HepG2 (cell line): ENCODE data around the gene TAF6. TPM values are rescaled to one million over a fixed set of nuclear protein-coding genes. Genes with fewer than 3 reads are reported as not detected.

ENCODE experiments used
- ATAC-seq: fragments of 200-7000 bp; cut with Tn5 transposase; 3 replicates; pipeline ENCODE4 v1.9.1; 2020; ENCODE audit warnings: mild to moderate bottlenecking, moderate library complexity
- BruUV-seq: library from RNA; stranded (reverse); fragments of 400-500 nt; replicated peaks from 2 replicates; lab custom pipeline; 2021; lab: Mats Ljungman, UMichigan
- CTCF ChIA-PET: fragments of 300-600 bp; formaldehyde crosslinking; extraction: SDS; loops from one replicate; lab custom pipeline; 2021; ENCODE audit warnings: low total read pairs, inconsistent platforms, low intra/inter-chr PET ratio; lab: Yijun Ruan, JAX
- POLR2A ChIA-PET: fragments of 350-600 bp; sonication (Branson Sonifier 250); formaldehyde crosslinking; loops from one replicate; lab custom pipeline; 2020; ENCODE audit warnings: antibody characterized with exemption, inconsistent platforms; lab: Yijun Ruan, JAX
- DNase-seq: peaks from one replicate; pipeline ENCODE4 v3.0.0-alpha.2; 2015; ENCODE audit warnings: low spot score
- FAIRE-seq: peaks from 3 replicates; lab custom pipeline; 2011; peaks lifted over from hg19 to GRCh38; lab: Jason Lieb, UNC
- H2AFZ ChIP-seq: one replicate; pipeline ENCODE4 v1.6.1; 2011; ENCODE audit warnings: low read length, inconsistent platforms
- H3K27ac ChIP-seq: fragments of 300-600 bp; 3 replicates; pipeline ENCODE4 v1.8.0; 2011; ENCODE audit warnings: mixed run types, mild to moderate bottlenecking, mixed read lengths, low read length, inconsistent platforms; ENCODE audit not compliant: insufficient read depth; ENCODE audit errors: extremely low read length
- H3K27me3 ChIP-seq, 2 experiments: fragments of 200-600 bp in 1 of 2; 2 replicates in 1 of 2; 3 replicates in 1 of 2; pipeline versions ENCODE4 v1.6.0 to v1.8.0; 2011; ENCODE audit warnings: low read length in 2 of 2, mild to moderate bottlenecking in 2 of 2, moderate library complexity in 2 of 2, inconsistent platforms in 1 of 2; ENCODE audit not compliant: insufficient read depth in 2 of 2, control insufficient read depth in 1 of 2
- H3K36me3 ChIP-seq, 2 experiments: fragments of 200-600 bp in 1 of 2; replicated peaks in 1 of 2; 2 replicates in 1 of 2; 3 replicates in 1 of 2; pipeline versions ENCODE4 v1.5.1 to v1.8.0; 2011; ENCODE audit warnings: low read length in 2 of 2, inconsistent platforms in 1 of 2; ENCODE audit not compliant: insufficient read depth in 2 of 2, control insufficient read depth in 1 of 2
- H3K4me1 ChIP-seq: 2 replicates; pipeline ENCODE4 v1.5.1; 2012; ENCODE audit warnings: low read length, inconsistent platforms; ENCODE audit not compliant: insufficient read depth
- H3K4me2 ChIP-seq: 2 replicates; pipeline ENCODE4 v1.6.0; 2011; ENCODE audit warnings: low read depth, low read length, inconsistent platforms
- H3K4me3 ChIP-seq, 3 experiments: fragments of 200-600 bp in 1 of 3; sonication (generic), shearing (Covaris generic) in 1 of 3; replicated peaks in 1 of 3; 2 replicates each; pipeline ENCODE4 v1.5.1; 2011 to 2016; ENCODE audit warnings: low read length in 3 of 3, inconsistent platforms in 2 of 3, low read depth in 2 of 3, mild to moderate bottlenecking in 2 of 3, control low read depth in 1 of 3, mixed read lengths in 1 of 3; ENCODE audit not compliant: insufficient read depth in 1 of 3
- H3K79me2 ChIP-seq: one replicate; pipeline ENCODE4 v1.6.1; 2011; ENCODE audit warnings: low read length, inconsistent platforms; ENCODE audit not compliant: insufficient read depth
- H3K9ac ChIP-seq: 2 replicates; pipeline ENCODE4 v1.6.0; 2011; ENCODE audit warnings: mild to moderate bottlenecking, low read depth, low read length, inconsistent platforms; ENCODE audit not compliant: insufficient read depth
- H3K9me3 ChIP-seq: 2 replicates; pipeline ENCODE4 v1.5.1; 2012; ENCODE audit warnings: mild to moderate bottlenecking, low read length
- H4K20me1 ChIP-seq: 2 replicates; pipeline ENCODE4 v1.6.0; 2011; ENCODE audit warnings: inconsistent platforms, mild to moderate bottlenecking, low read length, moderate library complexity; ENCODE audit not compliant: insufficient read depth
- AGO2 ChIP-seq: fragments of 200-400 bp; formaldehyde crosslinking; optimal IDR thresholded peaks from 2 replicates; pipeline ENCODE3; 2017; ENCODE audit warnings: mild to moderate bottlenecking, low read depth, low read length, moderate library complexity
- BCL6 ChIP-seq: IDR thresholded peaks from 2 replicates; pipeline ENCODE4 v1.6.1; 2016; ENCODE audit warnings: missing genetic modification reagents, missing compliant biosample characterization
- CEBPB ChIP-seq: IDR thresholded peaks from 2 replicates; pipeline ENCODE4 v1.6.1; 2011; ENCODE audit warnings: low read depth, low read length, improper control_type of control experiment, borderline replicate concordance
- CEBPG ChIP-seq: IDR thresholded peaks from 2 replicates; pipeline ENCODE4 v1.6.1; 2016
- DBP ChIP-seq: sonication (generic); formaldehyde crosslinking; IDR thresholded peaks from 2 replicates; pipeline ENCODE4 v1.4.0; 2020; ENCODE audit warnings: missing genetic modification reagents; ENCODE audit errors: not compliant biosample characterization
- E2F5 ChIP-seq: sonication (generic); formaldehyde crosslinking; conservative IDR thresholded peaks from 2 replicates; pipeline ENCODE4 v1.4.0; 2020; ENCODE audit warnings: missing genetic modification reagents
- MIER3 ChIP-seq: IDR thresholded peaks from 2 replicates; pipeline ENCODE4 v1.6.1; 2016; ENCODE audit warnings: missing compliant biosample characterization, borderline replicate concordance
- MXD1 ChIP-seq: sonication (generic); formaldehyde crosslinking; IDR thresholded peaks from 2 replicates; pipeline ENCODE4 v1.4.0; 2020; ENCODE audit warnings: mild to moderate bottlenecking, missing genetic modification reagents
- RCOR2 ChIP-seq: IDR thresholded peaks from 2 replicates; pipeline ENCODE4 v1.6.1; 2016; ENCODE audit warnings: missing biosample characterization, missing genetic modification reagents
- SP1 ChIP-seq, 2 experiments: fragments of 450-650 bp in 1 of 2; sonication (generic) in 1 of 2; formaldehyde crosslinking in 1 of 2; IDR thresholded peaks; 2 replicates each; pipeline versions ENCODE4 v1.4.0 to v1.6.1; 2016 to 2020; ENCODE audit warnings: missing genetic modification reagents in 1 of 2
- STAG1 ChIP-seq: sonication (generic); formaldehyde crosslinking; IDR thresholded peaks from 2 replicates; pipeline ENCODE4 v1.4.0; 2020; ENCODE audit warnings: missing genetic modification reagents
- ZBTB38 ChIP-seq: sonication (generic); formaldehyde crosslinking; IDR thresholded peaks from 2 replicates; pipeline ENCODE4 v1.5.1; 2020; ENCODE audit warnings: mild to moderate bottlenecking, missing genetic modification reagents
- ZNF251 ChIP-seq: sonication (generic); formaldehyde crosslinking; IDR thresholded peaks from 2 replicates; pipeline ENCODE4 v1.9.0; 2021; ENCODE audit warnings: mild to moderate bottlenecking, missing genetic modification reagents
- ZNF513 ChIP-seq: sonication (generic); formaldehyde crosslinking; conservative IDR thresholded peaks from 2 replicates; pipeline ENCODE4 v1.5.0; 2020; ENCODE audit warnings: missing genetic modification reagents
- ZNF564 ChIP-seq: sonication (generic); formaldehyde crosslinking; IDR thresholded peaks from 2 replicates; pipeline ENCODE4 v1.8.1; 2023; ENCODE audit warnings: mild to moderate bottlenecking, missing genetic modification reagents
- ZNF879 ChIP-seq: sonication (generic); formaldehyde crosslinking; IDR thresholded peaks from 2 replicates; pipeline ENCODE4 v1.8.1; 2023; ENCODE audit warnings: missing genetic modification reagents
- WGBS: methylation state at CpG from one replicate; pipeline ENCODE4 v1.1.6; 2017; ENCODE audit warnings: low lambda C conversion rate; 5-methylcytosine and 5-hydroxymethylcytosine counted together
- in situ Hi-C: cut with HindIII; loops from 2 replicates; pipeline ENCODE4 v1.10.0; 2017; ENCODE audit warnings: low pct_unique_long_range_greater_than_20kb; ENCODE audit not compliant: extremely low pct_ligation_motif_present
- intact Hi-C: fragments of 100-400 bp; cut with micrococcal nuclease; formaldehyde crosslinking; loops from one replicate; pipeline ENCODE4 v1.10.0; 2022; ENCODE audit not compliant: unreplicated experiment
- polyA plus RNA-seq, 8 experiments: library from polyadenylated mRNA; depleted of rRNA in 3 of 8; stranded (reverse) in 7 of 8; unstranded in 1 of 8; fragments of >200 nt; fragmentation: Illumina TruSeq in 4 of 8; extraction: Trizol in 4 of 8; gene quantifications; 2 replicates each; pipeline versions ENCODE4 v1.2.1 to v1.2.3, GENCODE V29; 2011 to 2016; ENCODE audit warnings: low read depth in 4 of 8, missing spikeins in 1 of 8, mixed read lengths in 1 of 8; ENCODE audit not compliant: insufficient read depth in 1 of 8
- total RNA-seq, 5 experiments: library from RNA; depleted of rRNA; stranded (reverse); fragments of >200 nt; fragmentation: Illumina TruSeq; extraction: Trizol; gene quantifications; 2 replicates each; pipeline ENCODE4 v1.2.3, GENCODE V29; 2016; ENCODE audit warnings: low read depth in 1 of 5

The TAF6 gene
- total and polyA plus RNA-seq, 2 of the 13 experiments (the other 11 are each of a cell fraction or from before 2014, with no cell fraction given), result 12.9 to 18.8 TPM

- POLR2A ChIA-PET, result interaction anchor here (2.4 kb wide), 1 partner anchor 16 kb away, joined by 12 read pairs; the partner anchor contains the start of genes AP4M1 and MCM7
- H3K79me2 ChIP-seq, result peaks cover 20% of the 10 kb centered on the region
- no peaks in the 10 kb centered on the region for H4K20me1 ChIP-seq
- H3K9ac ChIP-seq, result no peak overlapping the region
- no TSS peak for BruUV-seq
- in situ Hi-C loops, result no loop called here
- CTCF ChIA-PET, result no interaction called here
- peak; percentile 37 for TF ChIP-seq CEBPG (CRISPR knock-in tag)
- no peak for TF ChIP-seq AGO2
- no peak for TF ChIP-seq ZNF513 (CRISPR knock-in tag)
- peak; percentile 73 for TF ChIP-seq BCL6 (CRISPR knock-in tag)
- TF ChIP-seq STAG1 (CRISPR knock-in tag), result no peak
- TF ChIP-seq CEBPB, result 0 out of 2 replicates have a peak, but pooled peaks have one; percentile 41
- no peak for DNase-seq
- H3K4me3 ChIP-seq, result no peak overlapping the region
- H3K27ac ChIP-seq, result no peak overlapping the region
- no peak overlapping the region for H2AFZ ChIP-seq
- H3K9me3 ChIP-seq, result no peaks in the 10 kb centered on the region
- peaks cover 31% of the 10 kb centered on the region for H3K4me1 ChIP-seq
- no peak for ATAC-seq
- no peak overlapping the region for H3K4me2 ChIP-seq
- intact Hi-C loops, result no loop called here
- FAIRE-seq, result no peak
- 19% methylated on average over 3 of the region's 3 CpGs for WGBS
- peaks cover 0 to 3% of the 10 kb centered on the region in 2 experiments; a peak in 3 of 5 replicates for H3K36me3 ChIP-seq
- H3K27me3 ChIP-seq, result no peaks in the 10 kb centered on the region; a peak in 1 of 5 replicates
Measured at GRCh38 chr7:100085515-100085914, 33.6 kb downstream of the TAF6 start.

GRCh38 chr7:100082978-100083377 lies 36.2 kb downstream of the TAF6 start:
- Histone ChIP-seq H2AFZ (no peak overlapping the region), H3K9ac (peak overlapping the region; percentile 24; the same call in 1 of the 2 replicates), H3K79me2 (peaks cover 36% of the 10 kb centered on the region), H3K9me3 (no peaks in the 10 kb centered on the region), H3K27me3 (no peaks in the 10 kb centered on the region; a peak in 1 of 5 replicates), H4K20me1 (peaks cover 17% of the 10 kb centered on the region), H3K4me2 (peak overlapping the region; percentile 65), H3K4me1 (peaks cover 32% of the 10 kb centered on the region), H3K4me3 (no peak overlapping the region), H3K36me3 (peaks cover 0 to 5% of the 10 kb centered on the region in 2 experiments; a peak in 3 of 5 replicates), H3K27ac (peak overlapping the region; percentile 68)
- in situ Hi-C loops, result no loop called here
- 56% methylated on average over 4 of the region's 4 CpGs for WGBS
- no peak for FAIRE-seq
- ATAC-seq, result no peak
- DNase-seq, result no peak
- CTCF ChIA-PET, result no interaction called here
- intact Hi-C loops, result loop anchor here (5.0 kb wide), 1 partner anchor 44 kb away; the partner anchor contains the start of gene MBLAC1
- no TSS peak for BruUV-seq
- POLR2A ChIA-PET, result interaction anchor here (0.6 to 2.1 kb wide), 6 partner anchors 13 to 107 kb away, joined by 3 to 8 read pairs (median 4); partner anchors contain the start of genes AP4M1, AZGP1 and MCM7
- no peak for TF ChIP-seq ZNF879 (CRISPR knock-in tag)
- no peak for TF ChIP-seq E2F5 (CRISPR knock-in tag)
- TF ChIP-seq DBP (CRISPR knock-in tag), result no peak
- TF ChIP-seq MXD1, result no peak
- no peak for TF ChIP-seq SP1 (IDR thresholded peaks at IDR 0.05)
- no peak for TF ChIP-seq SP1 (CRISPR knock-in tag; IDR thresholded peaks at IDR 0.05)
- TF ChIP-seq ZNF564 (CRISPR knock-in tag), result no peak
- no peak for TF ChIP-seq ZBTB38 (CRISPR knock-in tag)
- TF ChIP-seq ZNF251 (CRISPR knock-in tag), result no peak
- TF ChIP-seq RCOR2 (CRISPR knock-in tag), result no peak
- TF ChIP-seq MIER3 (CRISPR knock-in tag), result no peak
